IPS-18a (cell line): Measurements from ENCODE around the gene SERPINE2.

Source experiments
- H3K27ac ChIP-seq: one replicate; pipeline ENCODE4 v1.5.1; 2013; ENCODE audit warnings: low read length
- H3K27me3 ChIP-seq: one replicate; pipeline ENCODE4 v1.6.1; 2013; ENCODE audit warnings: mild to moderate bottlenecking, low read length; ENCODE audit not compliant: control insufficient read depth, insufficient read depth
- H3K36me3 ChIP-seq: one replicate; pipeline ENCODE4 v1.6.1; 2013; ENCODE audit warnings: low read depth, low read length; ENCODE audit not compliant: control insufficient read depth
- H3K4me1 ChIP-seq: one replicate; pipeline ENCODE4 v1.6.1; 2013; ENCODE audit warnings: low read depth, low read length; ENCODE audit not compliant: control insufficient read depth
- H3K4me3 ChIP-seq: one replicate; pipeline ENCODE4 v1.5.1; 2013; ENCODE audit warnings: low read length
- H3K9ac ChIP-seq: one replicate; pipeline ENCODE4 v1.6.1; 2013; ENCODE audit warnings: mild to moderate bottlenecking, low read length, moderate library complexity
- H3K9me3 ChIP-seq: one replicate; pipeline ENCODE4 v1.6.1; 2013; ENCODE audit warnings: low read depth, low read length; ENCODE audit not compliant: control insufficient read depth

The SERPINE2 gene

DNA sequence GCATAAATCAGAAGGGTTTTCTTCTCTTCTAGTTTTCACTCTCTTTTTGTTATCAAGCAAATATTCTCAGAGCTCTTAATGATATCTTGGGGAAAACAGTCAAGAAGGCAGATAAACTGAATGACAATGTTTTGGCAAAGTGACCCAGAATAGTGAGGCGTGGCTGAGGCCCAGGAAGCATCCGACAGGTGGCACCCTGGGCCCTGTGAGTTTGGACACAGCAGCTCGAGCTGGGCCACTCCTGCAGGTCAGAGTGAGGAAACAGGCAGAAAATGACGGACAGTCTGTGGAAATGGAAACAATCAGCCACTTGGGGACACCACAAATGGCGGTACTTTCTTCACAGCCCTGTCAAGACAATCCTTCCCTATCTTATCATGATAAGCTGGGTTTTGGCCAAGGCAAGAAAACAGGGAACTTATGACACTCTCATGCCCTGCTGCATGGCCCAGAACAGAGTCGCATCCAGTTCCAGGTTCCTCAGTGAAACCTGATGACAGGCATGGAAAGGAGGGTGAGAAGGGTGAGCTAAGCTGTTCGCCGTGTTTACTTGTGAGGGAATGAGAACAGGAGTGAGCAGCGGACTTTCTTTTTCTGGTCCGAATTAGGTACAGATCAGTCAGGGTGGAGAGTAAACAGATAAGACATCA, 49.8 kb downstream of the SERPINE2 start:
- Histone ChIP-seq H3K4me1 (no peaks in the 10 kb centered on the region), H3K4me3 (no peak overlapping the region)

DNA sequence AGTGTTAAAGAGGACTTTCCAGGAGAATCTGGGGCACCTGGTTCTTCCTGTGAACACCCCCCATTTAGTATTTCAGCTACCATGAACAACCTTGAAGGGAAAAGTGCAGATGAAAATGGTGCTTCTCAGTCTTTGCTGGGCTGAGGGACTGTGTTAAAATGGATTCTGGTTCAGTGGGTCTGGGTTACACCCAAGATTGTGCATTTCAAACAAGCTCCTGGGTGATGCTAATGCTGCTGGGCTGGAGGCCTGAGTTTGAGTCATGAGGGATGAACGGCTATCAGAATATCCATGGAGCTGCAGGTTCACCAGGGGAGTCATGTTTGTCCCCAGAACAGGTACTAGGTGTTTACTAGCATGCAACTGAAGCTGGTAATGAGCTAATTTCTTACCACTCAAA, 57.8 kb downstream of the SERPINE2 start:
- no peak overlapping the region for H3K4me3 ChIP-seq
- H3K36me3 ChIP-seq: peaks cover 35% of the 10 kb centered on the region
- H3K9me3 ChIP-seq: no peaks in the 10 kb centered on the region
- H3K27me3 ChIP-seq: no peaks in the 10 kb centered on the region
- no peak overlapping the region for H3K27ac ChIP-seq
- no peak overlapping the region for H3K9ac ChIP-seq
- H3K4me1 ChIP-seq: no peaks in the 10 kb centered on the region

More for the DNA sequence above, 49.8 kb downstream of the SERPINE2 start:
- Histone ChIP-seq H3K36me3 (peaks cover 9% of the 10 kb centered on the region), H3K27me3 (no peaks in the 10 kb centered on the region), H3K9ac (no peak overlapping the region), H3K9me3 (no peaks in the 10 kb centered on the region), H3K27ac (no peak overlapping the region)

GRCh38 chr2:223980803-223981202, 58.3 kb downstream of the SERPINE2 start:
- Histone ChIP-seq H3K4me1 (no peaks in the 10 kb centered on the region), H3K27ac (no peak overlapping the region), H3K27me3 (no peaks in the 10 kb centered on the region), H3K4me3 (no peak overlapping the region), H3K9me3 (no peaks in the 10 kb centered on the region), H3K9ac (no peak overlapping the region), H3K36me3 (peaks cover 35% of the 10 kb centered on the region)

GRCh38 chr2:223980397-223980735, 58.7 kb downstream of the SERPINE2 start:
- H3K36me3 ChIP-seq: peaks cover 31% of the 10 kb centered on the region

DNA sequence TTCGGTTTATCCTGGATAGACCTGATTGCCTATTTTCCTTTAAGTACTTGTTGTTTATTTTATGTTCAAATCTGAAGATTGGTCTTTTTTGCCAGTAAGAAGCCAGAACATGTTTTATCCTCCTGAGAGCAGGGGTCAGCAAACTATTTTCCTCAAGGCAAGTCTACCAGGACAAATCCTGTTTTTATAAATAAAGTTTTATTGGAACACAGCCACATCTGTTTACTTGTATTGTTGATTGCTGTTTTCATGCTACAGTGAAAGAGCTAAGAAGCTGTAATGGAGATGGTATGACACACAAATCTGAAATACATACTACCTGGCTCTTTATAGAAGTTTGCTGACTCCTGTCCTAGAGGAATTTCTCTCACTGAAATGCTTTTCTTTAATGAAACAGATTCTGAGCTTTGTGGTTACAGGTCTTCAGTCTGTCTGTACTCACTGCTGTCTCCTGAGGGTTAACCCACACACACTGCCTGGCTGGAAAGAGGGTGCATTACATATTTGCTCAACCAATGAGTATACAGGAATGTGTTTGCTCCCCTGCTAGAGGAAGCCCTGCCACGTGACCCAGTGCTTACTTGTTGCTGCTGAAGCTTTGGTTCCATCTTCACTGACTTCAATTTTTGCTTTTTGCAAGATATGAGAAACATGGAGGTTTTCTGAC, 59.2 kb downstream of the SERPINE2 start:
- Histone ChIP-seq H3K9ac (no peak overlapping the region), H3K36me3 (peaks cover 31% of the 10 kb centered on the region), H3K9me3 (no peaks in the 10 kb centered on the region), H3K27me3 (no peaks in the 10 kb centered on the region), H3K4me3 (no peak overlapping the region), H3K4me1 (no peaks in the 10 kb centered on the region), H3K27ac (no peak overlapping the region)

More at GRCh38 chr2:223980397-223980735, 58.7 kb downstream of the SERPINE2 start:
- Histone ChIP-seq H3K9ac (no peak overlapping the region), H3K9me3 (no peaks in the 10 kb centered on the region), H3K4me1 (no peaks in the 10 kb centered on the region), H3K4me3 (no peak overlapping the region), H3K27me3 (no peaks in the 10 kb centered on the region), H3K27ac (no peak overlapping the region)

DNA sequence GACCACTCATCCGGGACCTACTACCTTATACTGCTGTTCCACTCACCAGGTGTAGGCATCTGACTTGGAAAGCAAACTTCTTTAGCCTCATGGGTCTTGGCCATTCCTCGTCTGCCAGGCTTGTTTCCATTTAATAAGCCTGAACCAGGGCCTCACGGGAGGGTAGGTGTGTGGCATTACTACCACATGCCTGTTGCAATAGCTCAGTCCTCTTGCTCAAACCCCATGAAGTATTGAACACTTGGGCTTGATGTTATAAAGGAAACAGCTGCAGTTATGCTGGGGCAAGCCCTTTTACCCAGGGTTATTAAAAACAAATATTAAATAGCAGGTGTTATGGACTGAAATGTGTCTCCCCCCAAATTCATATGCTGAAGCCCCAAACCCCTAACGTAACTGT, 60.6 kb downstream of the SERPINE2 start:
- H3K27ac ChIP-seq: no peak overlapping the region
- no peaks in the 10 kb centered on the region for H3K4me1 ChIP-seq
- peaks cover 21% of the 10 kb centered on the region for H3K36me3 ChIP-seq
- H3K9me3 ChIP-seq: no peaks in the 10 kb centered on the region
- no peak overlapping the region for H3K9ac ChIP-seq
- no peaks in the 10 kb centered on the region for H3K27me3 ChIP-seq
- no peak overlapping the region for H3K4me3 ChIP-seq

GRCh38 chr2:223976635-223977226, 62.4 kb downstream of the SERPINE2 start:
- H3K4me3 ChIP-seq: no peak overlapping the region
- no peak overlapping the region for H3K27ac ChIP-seq

GRCh38 chr2:223973606-223974005, 65.5 kb downstream of the SERPINE2 start:
- Histone ChIP-seq H3K4me3 (no peak overlapping the region), H3K36me3 (peaks cover 2% of the 10 kb centered on the region), H3K9me3 (no peaks in the 10 kb centered on the region), H3K4me1 (no peaks in the 10 kb centered on the region), H3K27ac (no peak overlapping the region), H3K9ac (no peak overlapping the region), H3K27me3 (no peaks in the 10 kb centered on the region)

More at GRCh38 chr2:223976635-223977226, 62.4 kb downstream of the SERPINE2 start:
- Histone ChIP-seq H3K27me3 (no peaks in the 10 kb centered on the region), H3K9me3 (no peaks in the 10 kb centered on the region), H3K4me1 (no peaks in the 10 kb centered on the region), H3K36me3 (peaks cover 15% of the 10 kb centered on the region), H3K9ac (no peak overlapping the region)

- no peak overlapping the region for H3K27ac ChIP-seq
- H3K9me3 ChIP-seq: no peaks in the 10 kb centered on the region
- no peaks in the 10 kb centered on the region for H3K4me1 ChIP-seq
- no peaks in the 10 kb centered on the region for H3K27me3 ChIP-seq
- H3K36me3 ChIP-seq: peaks cover 7% of the 10 kb centered on the region
- no peak overlapping the region for H3K4me3 ChIP-seq
- no peak overlapping the region for H3K9ac ChIP-seq
Observed at GRCh38 chr2:223972656-223973102, 66.4 kb downstream of the SERPINE2 start.

GRCh38 chr2:223971731-223972130, 67.4 kb downstream of the SERPINE2 start:
- Histone ChIP-seq H3K4me1 (no peaks in the 10 kb centered on the region), H3K36me3 (peaks cover 16% of the 10 kb centered on the region), H3K27ac (no peak overlapping the region), H3K4me3 (no peak overlapping the region), H3K9ac (no peak overlapping the region), H3K27me3 (no peaks in the 10 kb centered on the region), H3K9me3 (no peaks in the 10 kb centered on the region)

GRCh38 chr2:223970343-223971128, 68.5 kb downstream of the SERPINE2 start:
- Histone ChIP-seq H3K9ac (no peak overlapping the region), H3K9me3 (no peaks in the 10 kb centered on the region), H3K27me3 (no peaks in the 10 kb centered on the region), H3K27ac (no peak overlapping the region), H3K4me3 (no peak overlapping the region), H3K36me3 (peaks cover 19% of the 10 kb centered on the region), H3K4me1 (no peaks in the 10 kb centered on the region)
